SH-SY5Y (cell line): Measurements from ENCODE around the gene NEURL2.

Experiments used
- GATA2 ChIP-seq: IDR thresholded peaks from 2 replicates; pipeline ENCODE4 v1.6.1; 2011; ENCODE audit warnings: mild to moderate bottlenecking, low read depth, low read length
- GATA3 ChIP-seq: IDR thresholded peaks from 2 replicates; pipeline ENCODE4 v1.6.1; 2011; ENCODE audit warnings: low read depth, mild to moderate bottlenecking, low read length, moderate library complexity

DNA sequence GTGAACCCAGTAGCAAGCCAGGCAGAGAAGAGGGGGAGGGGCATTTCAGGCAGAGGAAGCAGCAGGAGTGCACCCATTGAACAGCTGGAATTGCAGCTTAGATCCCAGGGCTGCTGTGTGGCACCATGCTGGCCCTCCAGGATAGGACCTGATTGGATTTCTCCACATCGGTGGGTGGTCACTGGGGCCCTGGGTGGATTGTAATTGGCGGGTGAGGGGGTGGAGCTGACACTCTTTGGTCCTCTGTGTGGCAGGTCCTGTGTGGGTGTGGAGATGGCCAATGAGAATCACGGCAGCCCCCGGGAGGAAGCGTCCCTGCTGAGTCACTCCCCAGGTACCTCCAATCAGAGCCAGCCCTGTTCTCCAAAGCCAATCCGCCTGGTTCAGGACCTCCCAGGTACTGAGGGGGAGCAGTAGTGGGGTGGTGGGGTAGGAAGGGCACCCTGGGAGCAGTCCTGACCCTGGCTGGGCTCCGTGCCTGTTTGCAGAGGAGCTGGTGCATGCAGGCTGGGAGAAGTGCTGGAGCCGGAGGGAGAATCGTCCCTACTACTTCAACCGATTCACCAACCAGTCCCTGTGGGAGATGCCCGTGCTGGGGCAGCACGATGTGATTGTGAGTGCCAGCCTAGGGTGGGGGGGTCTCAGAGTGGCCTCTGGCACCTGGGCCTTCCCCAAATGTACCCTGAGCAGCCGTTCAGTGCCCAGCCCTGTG lies 47.9 kb upstream of the NEURL2 start:
- TF ChIP-seq GATA3 (no peak), GATA2 (no peak)
